Right cardiac atrium (tissue), 5 donors: ENCODE results near the gene AMFR. TPM values are rescaled to one million over a fixed set of nuclear protein-coding genes. Genes with fewer than 3 reads are reported as not detected.

ENCODE experiments used
- ATAC-seq, 2 donors: fragments of 200-7000 bp; cut with Tn5 transposase; one replicate each; pipeline versions ENCODE4 v1.8.0 to v1.9.1; 2020; ENCODE audit warnings: moderate library complexity in 2 of 2, mild to moderate bottlenecking in 1 of 2
- DNase-seq, 3 donors: peaks; one replicate each; pipeline ENCODE4 v3.0.0-alpha.2; 2020
- H3K27ac ChIP-seq: one replicate; pipeline ENCODE4 v1.5.1; 2013; ENCODE audit warnings: mild to moderate bottlenecking, low read length, control low read depth, moderate library complexity
- H3K27me3 ChIP-seq: one replicate; pipeline ENCODE4 v1.6.1; 2013; ENCODE audit not compliant: control insufficient read depth, insufficient read depth
- H3K4me1 ChIP-seq: one replicate; pipeline ENCODE4 v1.6.1; 2013; ENCODE audit warnings: low read length; ENCODE audit not compliant: control insufficient read depth, insufficient read depth
- H3K4me3 ChIP-seq: one replicate; pipeline ENCODE4 v1.5.1; 2013; ENCODE audit warnings: low read length, control low read depth
- H3K9me3 ChIP-seq: one replicate; pipeline ENCODE4 v1.6.1; 2013; ENCODE audit warnings: low read length; ENCODE audit not compliant: control insufficient read depth
- WGBS: extraction: QIAGEN DNeasy Blood & Tissue Kit; methylation state at CpG from one replicate; pipeline ENCODE4 v1.1.7; 2013; 5-methylcytosine and 5-hydroxymethylcytosine counted together
- intact Hi-C, 4 donors: fragments of 100-400 bp; cut with DNase I; formaldehyde crosslinking; loops; one replicate each; pipeline versions ENCODE4 v1.11.0 to v1.14.0; 2022 to 2023
- polyA plus RNA-seq: library from polyadenylated mRNA; stranded (reverse); fragments of 200-250 nt; gene quantifications from one replicate; pipeline ENCODE4 v1.2.3, GENCODE V29; 2013
- total RNA-seq, 4 donors: library from RNA; stranded (reverse); fragmentation: NEBNext Ultra II Directional; extraction: Animal tissue kit (Norgen Biotek cat#: 25700); gene quantifications; one replicate each; pipeline ENCODE4 v1.2.1, GENCODE V29; 2021
- donor health status: healthy with polysubstance abuse.
- donor health status: DM: no; HTN: yes; CAD: no.
- donor health status: DM: no; HTN: no; CAD: no.
- donor health status: DM: no; HTN: yes; CAD: no; lungs with severe emphysema.
- donor health status: DM: yes; HTN: yes; CAD: no.

AMFR gene
- total and polyA plus RNA-seq, 5 donors: 52.3 to 103 (median 89.5) TPM

DNA sequence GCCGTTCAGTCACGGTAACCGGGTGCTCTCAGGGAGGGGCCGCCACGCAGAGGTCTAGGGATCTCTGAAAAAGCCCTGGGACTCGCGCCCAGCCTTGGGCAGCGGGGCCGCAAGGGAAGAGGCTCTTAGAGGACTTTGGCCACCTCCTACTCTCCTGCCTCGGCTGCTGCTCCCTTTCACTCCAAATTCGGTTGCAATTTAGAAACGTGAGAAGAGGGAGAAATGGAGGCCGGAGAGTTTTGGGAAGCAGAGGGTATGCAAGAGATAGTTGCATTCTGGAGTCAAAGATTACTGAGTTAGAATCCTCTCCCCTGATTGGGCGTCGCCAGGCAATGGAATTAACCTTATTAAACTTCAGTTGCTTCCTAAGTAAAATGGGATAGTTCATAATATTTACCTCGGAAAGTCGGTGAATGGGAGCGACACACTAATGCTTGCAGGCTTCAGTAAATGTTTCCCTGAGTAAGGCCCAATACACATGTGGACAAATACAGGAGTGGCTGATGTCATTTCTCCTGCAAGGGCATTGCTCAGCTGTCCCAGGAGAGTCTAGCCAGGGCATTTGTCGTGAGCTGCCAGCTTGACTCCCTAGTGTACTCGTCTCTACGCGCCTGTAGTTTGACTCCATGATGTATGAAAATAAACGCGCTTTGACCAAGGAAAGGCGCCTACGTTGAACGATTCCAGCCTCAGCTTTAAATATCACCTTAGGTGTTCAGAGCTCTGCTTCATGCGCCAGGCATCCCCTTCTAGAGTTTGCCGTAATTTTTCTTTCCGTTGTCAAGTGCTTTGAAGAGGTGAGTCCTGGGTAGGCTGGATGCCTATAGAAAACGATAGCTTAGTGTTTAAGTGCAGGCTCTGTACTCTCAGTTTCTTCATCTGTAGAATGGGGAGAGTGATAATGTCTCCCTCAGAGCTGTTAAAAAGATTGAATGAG, 26.7 kb upstream of the AMFR start:
- DNase-seq (peak in 1 of 3 donors; percentile 29), ATAC-seq (peak; percentile 58 to 71)
- no peaks in the 10 kb centered on the region for H3K9me3 ChIP-seq
- WGBS: 6% methylated on average over 31 of the region's 31 CpGs
- intact Hi-C loops: no loop called here
- peak overlapping the region; percentile 81 for H3K27ac ChIP-seq
- peaks cover 7% of the 10 kb centered on the region for H3K4me1 ChIP-seq
- peak overlapping the region; percentile 98 for H3K4me3 ChIP-seq
- no peaks in the 10 kb centered on the region for H3K27me3 ChIP-seq

DNA sequence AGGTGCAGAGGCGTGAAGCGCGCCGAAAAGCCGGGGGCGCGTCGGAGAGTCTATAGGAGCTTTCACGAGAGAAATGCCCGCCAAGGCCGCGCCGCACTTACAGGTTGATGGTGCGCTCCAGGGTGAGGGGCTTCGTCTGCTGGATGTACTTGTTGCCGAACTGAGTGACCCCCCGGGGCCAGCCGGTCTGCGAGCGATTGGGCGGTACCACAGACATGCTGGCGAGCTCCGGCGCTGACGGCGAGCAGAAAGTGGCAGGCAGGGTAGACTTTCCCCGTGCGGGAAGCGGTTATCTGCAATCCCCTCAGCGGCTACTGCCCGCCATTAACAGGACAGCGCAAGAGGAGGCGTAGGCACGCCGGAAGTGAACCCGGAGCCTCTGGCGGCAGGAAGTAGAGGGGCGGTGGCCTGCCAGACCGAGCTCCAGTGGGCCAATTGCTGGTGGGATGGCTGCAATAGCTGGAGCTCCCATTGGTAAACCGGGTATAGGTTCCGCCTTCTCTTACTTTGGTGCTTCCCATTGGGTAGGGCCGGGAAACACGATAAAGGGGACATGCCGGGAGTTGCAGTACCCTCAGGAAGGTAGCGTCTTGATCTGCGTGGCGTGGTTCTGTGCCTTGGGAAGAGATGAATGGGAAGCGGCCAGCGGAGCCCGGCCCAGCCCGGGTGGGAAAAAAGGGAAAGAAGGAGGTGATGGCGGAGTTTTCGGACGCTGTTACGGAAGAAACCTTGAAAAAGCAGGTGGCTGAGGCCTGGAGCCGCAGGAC, 25.8 kb upstream of the AMFR start, which contains the start of the genes NUDT21 and OGFOD1:
Gene NUDT21 (minus strand): TSS at position 347 of the 767 bp plus-strand sequence. CDS start 130 bp downstream, at position 217.
Gene OGFOD1 (plus strand): TSS at position 569 of the 767 bp plus-strand sequence. CDS start 59 bp downstream, at position 628.
- intact Hi-C loops: no loop called here
- under 1% methylated on average over 56 of the region's 56 CpGs for WGBS
- Histone ChIP-seq H3K4me3 (peak within 1 kb of the TSS; percentile 98), H3K27ac (peak within 1 kb of the TSS; percentile 81), H3K27me3 (no peaks in the 10 kb centered on the region), H3K4me1 (peaks cover 7% of the 10 kb centered on the region), H3K9me3 (no peaks in the 10 kb centered on the region)
- ATAC-seq (peak; percentile 99 to 100), DNase-seq (peak; percentile 94 to 97 (median 97))

DNA sequence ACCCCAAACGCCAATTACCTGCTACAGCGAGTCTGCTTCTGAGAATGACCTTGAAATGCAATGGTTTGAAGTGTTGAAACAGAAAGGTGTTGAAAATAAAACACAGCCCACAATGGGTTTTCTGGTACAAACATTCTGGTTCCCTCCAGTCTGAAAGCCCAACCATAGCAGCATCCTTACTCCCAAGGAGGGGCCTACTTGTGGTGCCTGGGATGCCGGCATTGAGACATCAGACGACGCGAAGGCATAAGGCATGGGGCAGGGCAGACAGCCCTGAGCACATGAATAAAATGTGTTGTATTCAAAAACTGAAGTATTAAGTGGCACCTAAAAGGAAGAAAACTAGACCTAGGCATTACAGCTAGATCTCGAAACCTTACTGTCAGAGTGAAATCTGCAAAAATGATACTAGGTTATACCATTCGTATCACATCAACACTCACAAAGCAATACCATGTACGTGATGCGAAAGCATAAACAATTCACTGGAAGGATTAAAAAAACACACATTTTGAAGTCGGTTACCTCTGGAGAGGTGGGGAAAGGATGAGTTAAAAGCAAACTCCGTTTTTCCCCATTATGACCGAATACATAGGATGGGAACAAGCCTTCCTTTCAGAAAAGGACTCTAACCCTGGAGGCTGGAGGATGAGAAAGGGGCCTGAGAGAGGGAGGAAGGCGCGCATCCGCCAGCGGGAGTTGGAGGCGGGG, 25.1 kb upstream of the AMFR start:
- intact Hi-C loops: no loop called here
- Histone ChIP-seq H3K4me3 (peak overlapping the region; percentile 98), H3K4me1 (peaks cover 7% of the 10 kb centered on the region), H3K27me3 (no peaks in the 10 kb centered on the region), H3K27ac (peak overlapping the region; percentile 80), H3K9me3 (no peaks in the 10 kb centered on the region)
- no peak for ATAC-seq
- DNase-seq: no peak
- WGBS: 5% methylated on average over 18 of the region's 18 CpGs

DNA sequence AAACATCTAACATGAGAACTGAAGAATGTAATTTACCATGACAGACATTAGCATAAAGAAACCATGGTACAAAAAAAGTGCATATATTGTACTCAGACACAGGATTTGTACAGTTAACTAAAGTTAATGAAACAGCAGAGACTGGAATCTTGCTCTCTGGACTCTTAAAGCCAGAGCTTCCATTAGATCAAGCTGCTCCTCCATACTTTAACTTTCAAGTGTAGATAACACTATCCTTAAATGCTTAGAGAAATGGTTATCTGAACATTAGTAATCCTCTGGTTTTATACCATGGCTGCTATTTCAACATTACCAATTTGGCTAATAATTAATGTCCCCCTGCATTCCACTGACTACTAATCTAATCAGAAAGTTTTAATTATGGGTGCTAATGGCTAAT, 22.7 kb upstream of the AMFR start:
- ATAC-seq (no peak), DNase-seq (no peak)
- H3K4me3 ChIP-seq: no peak overlapping the region
- intact Hi-C loops: no loop called here
- peaks cover 7% of the 10 kb centered on the region for H3K4me1 ChIP-seq
- no peaks in the 10 kb centered on the region for H3K9me3 ChIP-seq
- no peaks in the 10 kb centered on the region for H3K27me3 ChIP-seq
- no peak overlapping the region for H3K27ac ChIP-seq

DNA sequence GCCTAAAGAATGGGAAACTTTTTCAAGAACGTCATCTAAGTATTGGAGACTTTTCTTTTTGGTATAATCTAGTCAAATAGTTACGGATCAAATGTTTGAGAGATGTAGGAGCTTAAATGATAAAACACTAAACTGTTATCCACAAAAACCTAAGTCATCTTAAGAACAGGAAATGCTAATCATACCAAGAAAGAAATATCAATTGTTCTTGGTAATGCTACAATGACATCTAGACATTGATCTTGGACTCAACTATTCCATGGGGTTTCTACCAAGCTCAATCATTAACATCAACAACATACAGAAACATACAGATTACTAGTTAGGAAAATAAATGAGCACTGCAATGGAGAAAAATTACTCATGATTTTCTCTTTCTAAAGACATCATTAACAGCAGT, 21.9 kb upstream of the AMFR start:
- intact Hi-C loops: no loop called here
- Histone ChIP-seq H3K27me3 (no peaks in the 10 kb centered on the region), H3K27ac (no peak overlapping the region), H3K9me3 (no peaks in the 10 kb centered on the region), H3K4me1 (peaks cover 4% of the 10 kb centered on the region), H3K4me3 (no peak overlapping the region)
- WGBS: 59% methylated on average over 2 of the region's 2 CpGs
- no peak for DNase-seq
- ATAC-seq: no peak

DNA sequence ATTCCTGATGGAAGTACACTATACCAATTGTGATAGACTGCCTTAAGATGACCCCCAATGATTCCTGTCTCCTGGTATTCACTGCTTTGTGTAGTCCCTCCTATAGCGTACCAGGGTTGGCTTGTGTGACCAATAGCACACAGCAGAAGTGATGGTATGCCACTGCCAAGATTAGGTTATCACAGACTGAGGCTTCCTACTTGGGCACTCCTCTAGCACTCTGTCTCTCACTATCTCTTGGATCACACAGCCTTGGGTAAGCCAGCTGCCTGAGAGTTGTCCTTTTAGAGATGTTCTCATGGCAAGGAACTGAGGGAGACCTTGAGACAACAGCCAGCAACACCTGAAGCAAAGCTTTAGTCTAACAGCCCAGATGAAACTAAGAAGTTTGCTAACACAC, 12.7 kb upstream of the AMFR start:
- H3K4me3 ChIP-seq: no peak overlapping the region
- H3K27me3 ChIP-seq: no peaks in the 10 kb centered on the region
- ATAC-seq: peak in 1 of 2 donors; percentile 69
- no peaks in the 10 kb centered on the region for H3K9me3 ChIP-seq
- intact Hi-C loops: no loop called here
- no peak overlapping the region for H3K27ac ChIP-seq
- WGBS: 79% methylated on average over 1 of the region's 1 CpG
- no peaks in the 10 kb centered on the region for H3K4me1 ChIP-seq
- no peak for DNase-seq

DNA sequence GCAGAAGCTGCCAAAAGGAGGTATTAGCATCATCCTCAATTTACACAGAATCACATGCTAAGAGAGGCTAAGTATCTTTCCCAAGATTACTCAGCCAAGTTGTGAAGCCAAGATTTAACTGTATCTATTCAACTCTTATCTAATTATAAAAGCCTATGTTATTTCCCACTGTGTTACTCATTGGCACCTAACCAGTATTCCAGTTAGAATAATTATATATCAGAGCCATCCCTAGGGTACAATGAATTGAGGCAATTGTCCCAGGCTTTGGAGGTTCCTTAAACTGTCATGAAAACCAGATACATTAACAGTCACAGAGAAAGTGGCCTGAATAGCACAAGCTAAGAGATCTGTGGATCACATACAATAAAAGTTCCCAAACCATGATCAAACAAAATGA, 10.9 kb upstream of the AMFR start:
- ATAC-seq: no peak
- intact Hi-C loops: no loop called here
- no peak for DNase-seq

DNA sequence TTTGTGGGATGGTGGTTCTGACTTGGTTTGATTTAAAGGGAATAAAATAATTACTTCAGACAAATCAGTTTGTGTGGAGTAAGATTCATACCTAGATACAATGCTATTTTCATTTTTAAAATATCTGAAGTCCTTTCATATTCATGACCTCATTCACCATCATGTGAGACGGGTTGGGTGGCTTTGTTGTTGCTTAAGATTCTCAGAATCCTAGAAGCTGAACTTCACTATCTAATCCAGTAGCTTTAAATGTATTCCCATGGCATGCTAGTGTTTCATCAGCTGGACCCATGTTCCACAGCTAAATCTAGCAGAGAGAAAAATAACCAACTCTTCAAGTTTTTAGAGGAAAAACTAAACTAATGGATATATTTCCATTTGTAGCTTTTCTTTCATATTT, 2.7 kb upstream of the AMFR start:
- H3K9me3 ChIP-seq: no peaks in the 10 kb centered on the region
- H3K27me3 ChIP-seq: no peaks in the 10 kb centered on the region
- WGBS: 49% methylated on average over 1 of the region's 1 CpG
- DNase-seq (no peak), ATAC-seq (no peak)
- intact Hi-C loops: no loop called here
- no peak overlapping the region for H3K27ac ChIP-seq
- H3K4me3 ChIP-seq: no peak overlapping the region
- H3K4me1 ChIP-seq: no peaks in the 10 kb centered on the region

More for the DNA sequence above, 10.9 kb upstream of the AMFR start:
- H3K9me3 ChIP-seq: no peaks in the 10 kb centered on the region
- no peaks in the 10 kb centered on the region for H3K27me3 ChIP-seq
- no peak overlapping the region for H3K4me3 ChIP-seq
- H3K27ac ChIP-seq: no peak overlapping the region
- no peaks in the 10 kb centered on the region for H3K4me1 ChIP-seq

DNA sequence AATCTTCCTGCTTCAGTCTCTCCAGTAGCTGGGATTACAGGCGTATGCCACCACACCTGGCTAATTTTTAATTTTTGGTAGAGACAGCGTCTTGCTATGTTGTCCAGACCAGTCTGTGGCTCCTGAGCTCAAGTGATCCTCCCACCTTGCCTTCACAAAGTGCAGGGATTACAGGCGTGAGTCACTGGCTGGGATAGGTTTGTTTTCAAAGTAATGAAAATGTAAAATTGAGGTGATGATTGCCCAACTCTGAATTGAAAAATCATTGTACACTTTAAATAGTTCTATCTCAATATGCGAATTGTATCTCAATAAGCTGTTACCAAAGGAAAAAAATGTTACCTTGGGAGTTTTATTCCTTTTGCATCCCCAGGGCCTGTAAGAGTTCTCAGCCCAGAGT, 1.2 kb upstream of the AMFR start:
- WGBS: 96% methylated on average over 4 of the region's 4 CpGs
- H3K27ac ChIP-seq: no peak overlapping the region
- peaks cover 3% of the 10 kb centered on the region for H3K4me1 ChIP-seq
- H3K27me3 ChIP-seq: no peaks in the 10 kb centered on the region
- H3K9me3 ChIP-seq: no peaks in the 10 kb centered on the region
- no peak overlapping the region for H3K4me3 ChIP-seq
- intact Hi-C loops: no loop called here
- ATAC-seq (no peak), DNase-seq (no peak)

DNA sequence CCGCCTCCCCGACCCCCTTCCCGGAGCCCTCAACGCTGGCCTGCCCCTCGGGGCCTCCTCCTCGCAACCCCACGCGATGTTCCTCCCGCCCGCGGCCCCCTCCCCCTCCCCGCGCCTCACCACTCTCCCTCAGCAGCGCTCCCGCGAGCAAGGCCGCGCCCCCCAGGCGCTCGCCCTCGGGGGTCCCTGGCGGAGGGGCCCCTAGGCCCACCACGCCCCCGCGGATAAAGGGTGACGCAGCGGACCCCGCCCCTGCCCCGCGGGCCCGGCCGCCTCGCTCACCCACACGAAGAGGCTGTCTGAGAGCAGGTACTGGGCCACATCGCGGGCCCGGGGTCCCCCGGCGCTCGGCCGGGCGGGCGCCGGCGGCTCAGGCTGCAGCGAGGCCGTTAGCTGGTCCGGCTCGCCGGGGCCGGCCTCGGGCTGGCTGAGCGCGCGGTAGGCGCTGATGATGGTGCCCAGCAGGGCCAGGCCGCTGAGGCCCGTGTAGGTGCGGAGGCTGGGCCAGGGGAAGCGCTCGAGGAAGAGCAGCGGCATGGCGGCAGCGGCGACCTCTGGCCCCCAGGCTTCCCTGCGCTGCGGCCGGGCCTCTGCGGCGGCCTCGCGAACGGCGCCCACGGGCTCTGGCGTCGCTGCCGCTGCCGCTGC, 430 bp downstream of the AMFR start:
- intact Hi-C loops: no loop called here

More for the DNA sequence above, 430 bp downstream of the AMFR start:
- H3K27me3 ChIP-seq: no peaks in the 10 kb centered on the region
- ATAC-seq (peak; percentile 49 to 61), DNase-seq (peak; percentile 39 to 82 (median 71))
- WGBS: under 1% methylated on average over 79 of the region's 79 CpGs
- peaks cover 3% of the 10 kb centered on the region for H3K4me1 ChIP-seq
- no peaks in the 10 kb centered on the region for H3K9me3 ChIP-seq
- peak overlapping the region; percentile 87 for H3K27ac ChIP-seq
- peak overlapping the region; percentile 95 for H3K4me3 ChIP-seq
